RPMI7951 (cell line): ENCODE measurements around the gene GSC. TPM values are rescaled to one million over a fixed set of nuclear protein-coding genes. Genes with fewer than 3 reads are reported as not detected.
"Not testable (repeated sequence)": the region's sequence is repeated elsewhere in the genome, so short reads cannot be mapped to it uniquely, and the experiment has no call there.

Experiments used
- DNase-seq: peaks from one replicate; pipeline ENCODE4 v3.0.0-alpha.2; 2012; ENCODE audit warnings: low read depth
- total RNA-seq: library from RNA; depleted of rRNA; stranded (reverse); fragments of >200 nt; shearing (Covaris generic); gene quantifications from 2 replicates; pipeline ENCODE4 v1.2.3, GENCODE V29; 2014; rRNA removed

Gene GSC
- total RNA-seq, 1 experiment from 2014 or later: not detected

- DNase-seq: no peak
These were observed 23.8 kb downstream of the GSC start for GRCh38 chr14:94746131-94746530.

DNA sequence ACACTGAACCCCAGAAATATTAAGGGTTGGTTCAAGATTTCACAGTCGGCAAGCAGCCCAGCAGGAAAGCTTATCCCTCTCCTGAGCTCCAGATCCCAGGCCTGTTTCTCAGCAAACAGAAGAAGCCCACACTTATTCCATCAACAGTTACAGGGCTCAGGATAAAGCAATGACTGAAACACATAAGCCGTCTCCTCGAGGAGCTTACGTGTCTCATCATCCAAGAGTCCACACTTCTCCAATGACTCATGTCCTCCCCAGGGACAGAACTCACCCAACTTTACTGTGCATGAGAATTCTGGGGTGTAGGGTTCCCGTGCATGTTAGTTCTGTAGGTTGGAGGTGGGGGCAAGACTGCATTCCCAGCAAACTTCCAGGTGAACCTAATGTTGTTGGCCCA is 31.2 kb downstream of the GSC start:
- no peak for DNase-seq

- no peak for DNase-seq
These were observed 31.8 kb downstream of the GSC start for GRCh38 chr14:94738097-94738496.

- no peak for DNase-seq
These were observed 41.0 kb downstream of the GSC start for GRCh38 chr14:94728950-94729349.

DNA sequence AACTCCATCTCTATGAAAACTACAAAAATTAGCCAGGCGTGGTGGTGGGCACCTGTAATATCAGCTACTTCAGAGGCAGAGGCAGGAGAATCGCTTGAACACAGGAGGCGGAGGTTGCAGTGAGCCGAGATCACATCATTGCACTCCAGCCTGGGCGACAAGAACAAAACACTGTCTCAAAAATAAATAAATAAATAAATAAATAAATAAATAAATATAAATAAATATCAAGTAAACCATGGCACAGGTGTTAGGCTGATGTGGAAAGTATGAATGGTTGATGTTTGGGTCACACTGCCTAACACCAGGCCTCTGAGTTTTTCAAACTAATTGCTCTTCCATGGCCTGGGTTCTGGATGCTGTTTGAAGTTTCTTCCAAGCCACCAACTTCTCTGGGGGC is 41.5 kb downstream of the GSC start:
- DNase-seq: not testable (repeated sequence)

DNA sequence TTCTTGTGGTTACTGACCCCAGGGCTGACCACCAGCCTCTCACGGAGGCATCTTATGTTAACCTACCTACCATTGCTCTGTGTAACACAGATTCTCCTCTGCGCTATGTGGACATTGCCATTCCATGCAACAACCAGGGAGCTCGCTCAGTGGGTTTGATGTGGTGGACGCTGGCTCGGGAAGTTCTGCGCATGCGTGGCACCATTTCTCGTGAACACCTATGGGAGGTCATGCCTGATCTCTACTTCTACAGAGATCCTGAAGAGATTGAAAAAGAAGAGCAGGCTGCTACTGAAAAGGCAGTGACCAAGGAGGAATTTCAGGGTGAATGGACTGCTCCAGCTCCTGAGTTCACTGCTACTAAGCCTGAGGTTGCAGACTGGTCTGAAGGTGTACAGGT is 43.3 kb downstream of the GSC start:
- DNase-seq: not testable (repeated sequence)

GRCh38 chr14:94724993-94725392 is 44.9 kb downstream of the GSC start:
- DNase-seq: no peak

GRCh38 chr14:94722397-94722796 is 47.5 kb downstream of the GSC start:
- no peak for DNase-seq

Other genes with a start within 250 kb of the GSC start
- not detected in 2 replicates for gene SERPINA4, start 208.7 kb downstream of the GSC start, total RNA-seq
- gene SERPINA5, start 188.7 kb downstream of the GSC start, total RNA-seq: 0.49 and 2.9 TPM in 2 replicates
- gene SERPINA3, start 157.7 kb downstream of the GSC start, total RNA-seq: 0.96 and 1.5 TPM in 2 replicates